Panc1 (cell line): ENCODE measurements around the gene ECEL1. TPM values are rescaled to one million over a fixed set of nuclear protein-coding genes. Genes with fewer than 3 reads are reported as not detected.

Experiments used
- ATAC-seq: fragments of 200-7000 bp; cut with Tn5 transposase; 2 replicates; pipeline ENCODE4 v1.9.1; 2020; ENCODE audit warnings: mild to moderate bottlenecking, moderate library complexity
- BruUV-seq: library from RNA; stranded (reverse); fragments of 400-500 nt; replicated peaks from 2 replicates; lab custom pipeline; 2021; lab: Mats Ljungman, UMichigan
- CTCF ChIA-PET: fragments of 300-600 bp; sonication (Branson Sonifier 250); formaldehyde crosslinking; loops from one replicate; lab custom pipeline; 2022; ENCODE audit warnings: antibody characterized with exemption; lab: Charles Lee
- POLR2A ChIA-PET: fragments of 300-600 bp; sonication (Branson Sonifier 250); formaldehyde crosslinking; loops from one replicate; lab custom pipeline; 2022; ENCODE audit warnings: antibody characterized with exemption; lab: Charles Lee
- DNase-seq: peaks from one replicate; pipeline ENCODE4 v3.0.0-alpha.2; 2010; ENCODE audit warnings: low read depth, low spot score
- H3K27ac ChIP-seq: 2 replicates; pipeline ENCODE4 v1.5.1; 2011; ENCODE audit warnings: mild to moderate bottlenecking, low read length, inconsistent platforms
- H3K27me3 ChIP-seq: fragments of 200-500 bp; sonication (Bioruptor generic); 2 replicates; pipeline ENCODE4 v1.6.0; 2014; ENCODE audit warnings: low read length, inconsistent platforms; ENCODE audit not compliant: control insufficient read depth, insufficient read depth
- H3K36me3 ChIP-seq: fragments of 200-500 bp; sonication (Bioruptor generic); 2 replicates; pipeline ENCODE4 v1.5.1; 2014; ENCODE audit warnings: inconsistent platforms, mild to moderate bottlenecking, low read length, moderate library complexity; ENCODE audit not compliant: control insufficient read depth, insufficient read depth
- H3K4me1 ChIP-seq: 2 replicates; pipeline ENCODE4 v1.5.1; 2011; ENCODE audit warnings: inconsistent platforms, mild to moderate bottlenecking, low read length, moderate library complexity; ENCODE audit not compliant: control insufficient read depth, insufficient read depth
- H3K4me3 ChIP-seq, 2 experiments: 2 replicates each; pipeline ENCODE4 v1.5.1; 2011 to 2012; ENCODE audit warnings: low read depth in 2 of 2, low read length in 2 of 2, mild to moderate bottlenecking in 2 of 2, inconsistent platforms in 1 of 2, moderate library complexity in 1 of 2
- H3K9me3 ChIP-seq: fragments of 200-500 bp; sonication (Bioruptor generic); 2 replicates; pipeline ENCODE4 v1.5.1; 2014; ENCODE audit warnings: low read depth, mild to moderate bottlenecking, inconsistent platforms, low read length, moderate library complexity; ENCODE audit not compliant: control insufficient read depth, insufficient read depth
- CTCF ChIP-seq: fragments of 450-650 bp; IDR thresholded peaks from 2 replicates; pipeline ENCODE4 v1.5.1; 2017; ENCODE audit warnings: mild to moderate bottlenecking
- POLR2AphosphoS5 ChIP-seq: IDR thresholded peaks from 2 replicates; pipeline ENCODE4 v1.6.1; 2012; ENCODE audit warnings: mild to moderate bottlenecking, low read depth, low read length, moderate library complexity
- SIN3A ChIP-seq: IDR thresholded peaks from 2 replicates; pipeline ENCODE4 v1.6.1; 2012; ENCODE audit warnings: low read depth, mild to moderate bottlenecking, low read length, moderate library complexity, borderline replicate concordance; ENCODE audit not compliant: insufficient read depth
- TCF7L2 ChIP-seq: IDR thresholded peaks from 2 replicates; pipeline ENCODE4 v1.6.1; 2011; ENCODE audit warnings: mild to moderate bottlenecking, low read depth, low read length, inconsistent platforms
- in situ Hi-C: cut with HindIII; loops from 2 replicates; pipeline ENCODE4 v1.10.0; 2016; ENCODE audit warnings: low sequenced_read_pairs, low pct_unique_long_range_greater_than_20kb
- intact Hi-C: fragments of 100-400 bp; cut with micrococcal nuclease; formaldehyde crosslinking; loops from one replicate; pipeline ENCODE4 v1.10.0; 2022; ENCODE audit not compliant: unreplicated experiment
- total RNA-seq: library from RNA; stranded (reverse); gene quantifications from one replicate; pipeline ENCODE4 v1.2.1, GENCODE V29; 2021; ENCODE audit not compliant: unreplicated experiment
- TF ChIP-seq, protein P1 (sequence below), 2 experiments: IDR thresholded peaks; 2 replicates each; pipeline ENCODE4 v1.6.1; 2011 to 2012; ENCODE audit warnings: low read depth in 2 of 2, control low read depth in 1 of 2, low read length in 1 of 2, mild to moderate bottlenecking in 1 of 2, moderate library complexity in 1 of 2; ENCODE audit not compliant: insufficient read depth in 1 of 2

The ECEL1 gene
- total RNA-seq, 1 experiment from 2014 or later: 2.9 TPM

- Histone ChIP-seq H3K4me1 (peaks cover 5% of the 10 kb centered on the region; the same call in 1 of the 2 replicates), H3K36me3 (no peaks in the 10 kb centered on the region), H3K9me3 (no peaks in the 10 kb centered on the region), H3K27ac (peak overlapping the region; percentile 59; the same call in 1 of the 2 replicates), H3K4me3 (no peak overlapping the region), H3K27me3 (no peaks in the 10 kb centered on the region)
- BruUV-seq: no TSS peak
- no peak for DNase-seq
- POLR2A ChIA-PET: interaction anchor here (0.6 kb wide), 1 partner anchor 314 kb away, joined by 3 read pairs; no protein-coding TSS in a partner anchor
- no peak for ATAC-seq
- in situ Hi-C loops (no loop called here), intact Hi-C loops (loop anchor here (5.0 kb wide), 2 partner anchors 98 to 528 kb away; no protein-coding TSS in a partner anchor)
- CTCF ChIA-PET: no interaction called here
- no peak for TF ChIP-seq CTCF
- no peak for TF ChIP-seq POLR2AphosphoS5
- TF ChIP-seq, protein P1, sequence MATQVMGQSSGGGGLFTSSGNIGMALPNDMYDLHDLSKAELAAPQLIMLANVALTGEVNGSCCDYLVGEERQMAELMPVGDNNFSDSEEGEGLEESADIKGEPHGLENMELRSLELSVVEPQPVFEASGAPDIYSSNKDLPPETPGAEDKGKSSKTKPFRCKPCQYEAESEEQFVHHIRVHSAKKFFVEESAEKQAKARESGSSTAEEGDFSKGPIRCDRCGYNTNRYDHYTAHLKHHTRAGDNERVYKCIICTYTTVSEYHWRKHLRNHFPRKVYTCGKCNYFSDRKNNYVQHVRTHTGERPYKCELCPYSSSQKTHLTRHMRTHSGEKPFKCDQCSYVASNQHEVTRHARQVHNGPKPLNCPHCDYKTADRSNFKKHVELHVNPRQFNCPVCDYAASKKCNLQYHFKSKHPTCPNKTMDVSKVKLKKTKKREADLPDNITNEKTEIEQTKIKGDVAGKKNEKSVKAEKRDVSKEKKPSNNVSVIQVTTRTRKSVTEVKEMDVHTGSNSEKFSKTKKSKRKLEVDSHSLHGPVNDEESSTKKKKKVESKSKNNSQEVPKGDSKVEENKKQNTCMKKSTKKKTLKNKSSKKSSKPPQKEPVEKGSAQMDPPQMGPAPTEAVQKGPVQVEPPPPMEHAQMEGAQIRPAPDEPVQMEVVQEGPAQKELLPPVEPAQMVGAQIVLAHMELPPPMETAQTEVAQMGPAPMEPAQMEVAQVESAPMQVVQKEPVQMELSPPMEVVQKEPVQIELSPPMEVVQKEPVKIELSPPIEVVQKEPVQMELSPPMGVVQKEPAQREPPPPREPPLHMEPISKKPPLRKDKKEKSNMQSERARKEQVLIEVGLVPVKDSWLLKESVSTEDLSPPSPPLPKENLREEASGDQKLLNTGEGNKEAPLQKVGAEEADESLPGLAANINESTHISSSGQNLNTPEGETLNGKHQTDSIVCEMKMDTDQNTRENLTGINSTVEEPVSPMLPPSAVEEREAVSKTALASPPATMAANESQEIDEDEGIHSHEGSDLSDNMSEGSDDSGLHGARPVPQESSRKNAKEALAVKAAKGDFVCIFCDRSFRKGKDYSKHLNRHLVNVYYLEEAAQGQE (IDR thresholded peaks at IDR 0.05; ENCODE audit: insufficient read depth in 1 of 2, low read depth in 2 of 2, low read length in 1 of 2): no peak
- no peak for TF ChIP-seq TCF7L2
Observed at GRCh38 chr2:232435375-232435648, 52.3 kb downstream of the ECEL1 start.

DNA sequence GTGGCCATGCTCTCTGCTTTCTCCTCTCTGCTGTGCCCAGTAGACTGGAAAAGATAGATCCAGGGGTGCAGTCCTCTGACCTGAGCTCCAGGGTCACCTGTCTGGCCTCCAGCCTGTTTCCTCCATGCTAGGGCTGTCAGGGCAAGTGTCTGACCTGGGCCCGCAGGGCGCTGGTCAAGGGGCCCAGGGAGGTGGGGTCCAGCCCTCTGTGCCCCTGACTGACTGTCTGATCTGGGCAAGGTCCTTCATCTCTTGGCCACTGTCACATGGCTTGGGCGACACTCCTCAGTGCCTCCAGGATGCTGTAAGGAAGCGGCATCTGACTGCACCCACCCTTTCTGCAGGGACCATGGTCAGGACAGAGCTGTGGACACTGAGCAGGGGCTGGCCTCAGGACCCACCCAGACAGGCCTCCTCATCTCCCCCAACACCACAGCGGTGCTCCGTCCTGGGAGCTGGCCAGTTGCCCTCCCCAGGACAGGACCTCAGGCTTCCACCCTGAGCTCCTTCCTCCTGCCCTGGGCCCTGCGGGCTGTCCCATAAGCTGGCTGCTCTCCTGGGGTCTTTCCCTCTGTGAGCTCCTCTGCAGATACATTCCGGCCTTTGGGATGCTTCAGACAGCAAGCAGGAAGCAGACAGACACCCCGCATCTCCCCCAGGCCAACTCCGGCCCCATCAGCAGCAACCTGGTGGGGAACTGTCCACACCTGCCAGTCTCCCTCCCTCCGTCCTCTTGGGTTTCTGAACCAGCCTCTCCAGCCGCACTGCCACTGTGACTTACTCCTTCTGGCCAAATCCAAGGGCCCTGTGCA is 52.9 kb downstream of the ECEL1 start:
- in situ Hi-C loops: no loop called here
- no peak for TF ChIP-seq TCF7L2
- TF ChIP-seq SIN3A: no peak
- POLR2A ChIA-PET: interaction anchor here (0.6 kb wide), 1 partner anchor 313 kb away, joined by 3 read pairs; no protein-coding TSS in a partner anchor
- no TSS peak for BruUV-seq
- Histone ChIP-seq H3K36me3 (no peaks in the 10 kb centered on the region), H3K27ac (peak overlapping the region; percentile 59), H3K4me1 (peaks cover 5% of the 10 kb centered on the region; the same call in 1 of the 2 replicates), H3K9me3 (no peaks in the 10 kb centered on the region), H3K4me3 (no peak overlapping the region), H3K27me3 (no peaks in the 10 kb centered on the region)
- intact Hi-C loops: loop anchor here (5.0 kb wide), 2 partner anchors 97 to 527 kb away; no protein-coding TSS in a partner anchor
- CTCF ChIA-PET: no interaction called here
- ATAC-seq: no peak
- DNase-seq: no peak

GRCh38 chr2:232434091-232434490 is 53.5 kb downstream of the ECEL1 start:
- POLR2A ChIA-PET: no interaction called here
- peak overlapping the region; percentile 40; the same call in 1 of the 2 replicates for H3K27ac ChIP-seq
- H3K36me3 ChIP-seq: no peaks in the 10 kb centered on the region
- no peak overlapping the region for H3K4me3 ChIP-seq
- ATAC-seq (no peak), DNase-seq (no peak)
- no peak for TF ChIP-seq SIN3A
- no peak for TF ChIP-seq POLR2AphosphoS5
- TF ChIP-seq TCF7L2: no peak
- TF ChIP-seq CTCF: no peak
- TF ChIP-seq, protein P1 (IDR thresholded peaks at IDR 0.05; ENCODE audit: insufficient read depth in 1 of 2, low read depth in 2 of 2, low read length in 1 of 2): no peak
- in situ Hi-C loops: no loop called here
- H3K9me3 ChIP-seq: no peaks in the 10 kb centered on the region
- H3K27me3 ChIP-seq: no peaks in the 10 kb centered on the region
- no TSS peak for BruUV-seq
- intact Hi-C loops: no loop called here
- CTCF ChIA-PET: interaction anchor here (0.6 to 1.2 kb wide), 2 partner anchors 67 to 535 kb away, joined by 4 to 5 read pairs; no protein-coding TSS in a partner anchor
- peaks cover 5% of the 10 kb centered on the region; the same call in 1 of the 2 replicates for H3K4me1 ChIP-seq
